HL-60 (cell line): Measurements from ENCODE around the gene ABCB6.
A peak's percentile ranks its signal among the peaks of the same experiment; 100 is the strongest.

Source experiments
- DNase-seq, 2 experiments: peaks; one replicate each; pipeline ENCODE4 v3.0.0-alpha.2; 2010 to 2020; ENCODE audit warnings: low read depth in 1 of 2, low spot score in 1 of 2
- H3K27ac ChIP-seq: fragments of 250-450 bp; sonication (Bioruptor Pico); replicated peaks from 2 replicates; pipeline ENCODE4 v1.5.1; 2020; ENCODE audit warnings: mild to moderate bottlenecking, moderate library complexity
- H3K27me3 ChIP-seq: fragments of 250-450 bp; sonication (Bioruptor Pico); 2 replicates; pipeline ENCODE4 v1.5.1; 2021; ENCODE audit warnings: mild to moderate bottlenecking, moderate library complexity; ENCODE audit not compliant: insufficient read depth, poor library complexity, severe bottlenecking
- H3K4me3 ChIP-seq: replicated peaks from 2 replicates; pipeline ENCODE4 v1.5.1; 2011; ENCODE audit warnings: mild to moderate bottlenecking, control low read depth, low read length; ENCODE audit not compliant: insufficient read depth
- CTCF ChIP-seq: IDR thresholded peaks from one replicate; pipeline ENCODE4 v1.5.1; 2011; ENCODE audit warnings: low read length, control low read depth, inconsistent platforms; ENCODE audit not compliant: insufficient read depth
- GABPA ChIP-seq: IDR thresholded peaks from 2 replicates; pipeline ENCODE4 v1.6.1; 2012; ENCODE audit warnings: low read depth
- POLR2AphosphoS5 ChIP-seq: IDR thresholded peaks from 2 replicates; pipeline ENCODE4 v1.6.1; 2012; ENCODE audit warnings: low read depth
- REST ChIP-seq: IDR thresholded peaks from 2 replicates; pipeline ENCODE4 v1.6.1; 2012; ENCODE audit warnings: low read depth; ENCODE audit not compliant: insufficient replicate concordance
- SPI1 ChIP-seq: IDR thresholded peaks from 2 replicates; pipeline ENCODE4 v1.6.1; 2012; ENCODE audit warnings: low read depth, mild to moderate bottlenecking, borderline replicate concordance

ABCB6 gene

GRCh38 chr2:219247678-219248642 lies 29.2 kb upstream of the ABCB6 start:
- peak in 1 of 2 experiments; percentile 86 for DNase-seq
- TF ChIP-seq GABPA (peak; percentile 66), REST (no peak), CTCF (no peak), POLR2AphosphoS5 (peak; percentile 88), SPI1 (peak; percentile 74; the same call in 1 of the 2 replicates)
- Histone ChIP-seq H3K27ac (peak overlapping the region; percentile 84), H3K27me3 (no peaks in the 10 kb centered on the region), H3K4me3 (no peak overlapping the region; the same call in 1 of the 2 replicates)

- no peaks in the 10 kb centered on the region for H3K27me3 ChIP-seq
- DNase-seq: no peak
- H3K27ac ChIP-seq: no peak overlapping the region
- no peak for TF ChIP-seq GABPA
- TF ChIP-seq CTCF: no peak
- no peak for TF ChIP-seq REST
- no peak for TF ChIP-seq SPI1
- TF ChIP-seq POLR2AphosphoS5: no peak
- no peak overlapping the region for H3K4me3 ChIP-seq
Observed at GRCh38 chr2:219246559-219246958, 27.8 kb upstream of the ABCB6 start.

GRCh38 chr2:219245899-219246230 lies 27.1 kb upstream of the ABCB6 start:
- no peak for DNase-seq
- no peak for TF ChIP-seq CTCF
- TF ChIP-seq SPI1: no peak
- TF ChIP-seq REST: no peak
- no peak for TF ChIP-seq POLR2AphosphoS5
- no peak for TF ChIP-seq GABPA
- Histone ChIP-seq H3K27me3 (no peaks in the 10 kb centered on the region), H3K27ac (peak overlapping the region; percentile 85), H3K4me3 (peak overlapping the region; percentile 87)
